Activated T-helper 17 cell treated with anti-CD3 and anti-CD28 coated beads, Interleukin-2, amount 50 U/mL, for 72 hours (primary cell): ENCODE results near the gene C10orf105. TPM values are rescaled to one million over a fixed set of nuclear protein-coding genes. Genes with fewer than 3 reads are reported as not detected.

Experiments
- total RNA-seq, 2 donors: library from RNA; stranded (reverse); gene quantifications; one replicate each; pipeline ENCODE4 v1.2.3, GENCODE V29; 2022

Gene C10orf105
- total RNA-seq, 2 donors from 2014 or later, result 0.04 to 1.0 TPM

Other genes starting within 250 kb of the C10orf105 start
- 100 to 1,000 TPM in 1 of 2 donors, 10 to 100 TPM in 1; 27.9 to 125 TPM for gene VSIR, start 53.7 kb upstream of the C10orf105 start, total RNA-seq
- gene PSAP, start 131.5 kb upstream of the C10orf105 start, total RNA-seq, result 100 to 1,000 TPM; 121 to 153 TPM
- gene CHST3, start 244.6 kb upstream of the C10orf105 start, total RNA-seq, result under 1 TPM in 1 of 2 donors, not detected in 1; 0.19 TPM